ENCODE measurements around the gene PRRT1B. TPM values are rescaled to one million over a fixed set of nuclear protein-coding genes. Genes with fewer than 3 reads are reported as not detected.
"Not testable (repeated sequence)": the region's sequence is repeated elsewhere in the genome, so short reads cannot be mapped to it uniquely, and the experiment has no call there.

PRRT1B gene
- total RNA-seq, 1 experiment from 2014 or later: not detected

- H3K4me2 ChIP-seq (ENCODE audit: low read depth, low read length, poor library complexity, severe bottlenecking): no peak overlapping the region
- H3K9me3 ChIP-seq (ENCODE audit: low read length): no peaks in the 10 kb centered on the region
- H4K20me1 ChIP-seq (ENCODE audit: insufficient read depth, low read depth, low read length): no peaks in the 10 kb centered on the region
- no peaks in the 10 kb centered on the region for H3K9me2 ChIP-seq (replicated peaks; ENCODE audit: insufficient read depth, low read length)
- H3K4me1 ChIP-seq (ENCODE audit: low read length): peaks cover 11% of the 10 kb centered on the region
- DNase-seq: no peak
- H3K27ac ChIP-seq (ENCODE audit: low read length): no peak overlapping the region
- H3K79me2 ChIP-seq (ENCODE audit: low read length): peaks cover 11% of the 10 kb centered on the region
- H3K9ac ChIP-seq (ENCODE audit: low read length): no peak overlapping the region
- no peaks in the 10 kb centered on the region for H3K27me3 ChIP-seq (ENCODE audit: low read length)
- no peak overlapping the region for H3K4me3 ChIP-seq (ENCODE audit: low read length)
- H3K36me3 ChIP-seq (ENCODE audit: insufficient read depth, low read length): no peaks in the 10 kb centered on the region
- no peak overlapping the region for H2AFZ ChIP-seq (ENCODE audit: low read length)
These were observed 10.5 kb upstream of the PRRT1B start for GRCh38 chr9:131534721-131535237.

- DNase-seq: no peak
These were observed 7.4 kb upstream of the PRRT1B start for GRCh38 chr9:131537946-131538345.

GRCh38 chr9:131539223-131539923 lies 6.0 kb upstream of the PRRT1B start:
- Histone ChIP-seq H3K4me2 (ENCODE audit: low read depth, low read length, poor library complexity, severe bottlenecking) (no peak overlapping the region), H3K79me2 (ENCODE audit: low read length) (no peaks in the 10 kb centered on the region), H3K4me3 (ENCODE audit: low read length) (no peak overlapping the region), H2AFZ (ENCODE audit: low read length) (no peak overlapping the region), H3K9me3 (ENCODE audit: low read length) (no peaks in the 10 kb centered on the region), H3K27me3 (ENCODE audit: low read length) (no peaks in the 10 kb centered on the region), H3K36me3 (ENCODE audit: insufficient read depth, low read length) (no peaks in the 10 kb centered on the region), H3K27ac (ENCODE audit: low read length) (no peak overlapping the region), H3K9me2 (replicated peaks; ENCODE audit: insufficient read depth, low read length) (no peaks in the 10 kb centered on the region), H3K9ac (ENCODE audit: low read length) (no peak overlapping the region), H3K4me1 (ENCODE audit: low read length) (no peaks in the 10 kb centered on the region), H4K20me1 (ENCODE audit: insufficient read depth, low read depth, low read length) (no peaks in the 10 kb centered on the region)
- no peak for DNase-seq

More at GRCh38 chr9:131537946-131538345, 7.4 kb upstream of the PRRT1B start:
- Histone ChIP-seq H3K4me2 (ENCODE audit: low read depth, low read length, poor library complexity, severe bottlenecking) (no peak overlapping the region), H3K9me3 (ENCODE audit: low read length) (no peaks in the 10 kb centered on the region), H3K9ac (ENCODE audit: low read length) (no peak overlapping the region), H4K20me1 (ENCODE audit: insufficient read depth, low read depth, low read length) (no peaks in the 10 kb centered on the region), H3K36me3 (ENCODE audit: insufficient read depth, low read length) (no peaks in the 10 kb centered on the region), H3K4me3 (ENCODE audit: low read length) (no peak overlapping the region), H3K9me2 (replicated peaks; ENCODE audit: insufficient read depth, low read length) (no peaks in the 10 kb centered on the region), H3K27ac (ENCODE audit: low read length) (no peak overlapping the region), H3K27me3 (ENCODE audit: low read length) (no peaks in the 10 kb centered on the region), H3K4me1 (ENCODE audit: low read length) (no peaks in the 10 kb centered on the region), H3K79me2 (ENCODE audit: low read length) (no peaks in the 10 kb centered on the region), H2AFZ (ENCODE audit: low read length) (no peak overlapping the region)

GRCh38 chr9:131543141-131543540 lies 2.2 kb upstream of the PRRT1B start:
- Histone ChIP-seq H2AFZ (ENCODE audit: low read length) (no peak overlapping the region), H3K4me2 (ENCODE audit: low read depth, low read length, poor library complexity, severe bottlenecking) (no peak overlapping the region), H3K79me2 (ENCODE audit: low read length) (no peaks in the 10 kb centered on the region), H3K4me3 (ENCODE audit: low read length) (no peak overlapping the region), H4K20me1 (ENCODE audit: insufficient read depth, low read depth, low read length) (no peaks in the 10 kb centered on the region), H3K4me1 (ENCODE audit: low read length) (no peaks in the 10 kb centered on the region), H3K27me3 (ENCODE audit: low read length) (no peaks in the 10 kb centered on the region), H3K9ac (ENCODE audit: low read length) (no peak overlapping the region), H3K27ac (ENCODE audit: low read length) (no peak overlapping the region), H3K9me2 (replicated peaks; ENCODE audit: insufficient read depth, low read length) (no peaks in the 10 kb centered on the region), H3K36me3 (ENCODE audit: insufficient read depth, low read length) (no peaks in the 10 kb centered on the region), H3K9me3 (ENCODE audit: low read length) (no peaks in the 10 kb centered on the region)
- DNase-seq: no peak

- no peaks in the 10 kb centered on the region for H3K27me3 ChIP-seq (ENCODE audit: low read length)
- H4K20me1 ChIP-seq (ENCODE audit: insufficient read depth, low read depth, low read length): no peaks in the 10 kb centered on the region
- no peak overlapping the region for H3K4me2 ChIP-seq (ENCODE audit: low read depth, low read length, poor library complexity, severe bottlenecking)
- no peaks in the 10 kb centered on the region for H3K9me2 ChIP-seq (replicated peaks; ENCODE audit: insufficient read depth, low read length)
- no peaks in the 10 kb centered on the region for H3K79me2 ChIP-seq (ENCODE audit: low read length)
- H3K4me3 ChIP-seq (ENCODE audit: low read length): no peak overlapping the region
- H2AFZ ChIP-seq (ENCODE audit: low read length): no peak overlapping the region
- DNase-seq: no peak
- no peak overlapping the region for H3K9ac ChIP-seq (ENCODE audit: low read length)
- H3K9me3 ChIP-seq (ENCODE audit: low read length): no peaks in the 10 kb centered on the region
- H3K4me1 ChIP-seq (ENCODE audit: low read length): no peaks in the 10 kb centered on the region
- no peaks in the 10 kb centered on the region for H3K36me3 ChIP-seq (ENCODE audit: insufficient read depth, low read length)
- no peak overlapping the region for H3K27ac ChIP-seq (ENCODE audit: low read length)
These were observed 538 bp downstream of the PRRT1B start for GRCh38 chr9:131545786-131546335.

- Histone ChIP-seq H3K27me3 (ENCODE audit: low read length) (no peaks in the 10 kb centered on the region), H3K79me2 (ENCODE audit: low read length) (no peaks in the 10 kb centered on the region), H3K4me1 (ENCODE audit: low read length) (no peaks in the 10 kb centered on the region), H3K36me3 (ENCODE audit: insufficient read depth, low read length) (no peaks in the 10 kb centered on the region), H3K4me2 (ENCODE audit: low read depth, low read length, poor library complexity, severe bottlenecking) (no peak overlapping the region), H3K4me3 (ENCODE audit: low read length) (no peak overlapping the region), H3K9ac (ENCODE audit: low read length) (no peak overlapping the region), H3K9me2 (replicated peaks; ENCODE audit: insufficient read depth, low read length) (no peaks in the 10 kb centered on the region), H4K20me1 (ENCODE audit: insufficient read depth, low read depth, low read length) (no peaks in the 10 kb centered on the region), H3K9me3 (ENCODE audit: low read length) (no peaks in the 10 kb centered on the region), H2AFZ (ENCODE audit: low read length) (no peak overlapping the region), H3K27ac (ENCODE audit: low read length) (no peak overlapping the region)
- no peak for DNase-seq
These were observed 1.2 kb downstream of the PRRT1B start for GRCh38 chr9:131546336-131547084.

GRCh38 chr9:131549186-131549585 lies 3.9 kb downstream of the PRRT1B start:
- not testable (repeated sequence) for H3K4me2 ChIP-seq (ENCODE audit: low read depth, low read length, poor library complexity, severe bottlenecking); H2AFZ ChIP-seq (ENCODE audit: low read length); H3K9me2 ChIP-seq (replicated peaks; ENCODE audit: insufficient read depth, low read length); H3K9ac ChIP-seq (ENCODE audit: low read length); H3K27me3 ChIP-seq (ENCODE audit: low read length); H3K4me3 ChIP-seq (ENCODE audit: low read length); H3K79me2 ChIP-seq (ENCODE audit: low read length); H3K9me3 ChIP-seq (ENCODE audit: low read length); H3K36me3 ChIP-seq (ENCODE audit: insufficient read depth, low read length); H4K20me1 ChIP-seq (ENCODE audit: insufficient read depth, low read depth, low read length); H3K4me1 ChIP-seq (ENCODE audit: low read length); DNase-seq; H3K27ac ChIP-seq (ENCODE audit: low read length)

- DNase-seq; H3K9me3 ChIP-seq (ENCODE audit: low read length); H3K9me2 ChIP-seq (replicated peaks; ENCODE audit: insufficient read depth, low read length); H3K4me3 ChIP-seq (ENCODE audit: low read length); H4K20me1 ChIP-seq (ENCODE audit: insufficient read depth, low read depth, low read length); H3K27ac ChIP-seq (ENCODE audit: low read length); H3K4me1 ChIP-seq (ENCODE audit: low read length); H3K9ac ChIP-seq (ENCODE audit: low read length); H3K79me2 ChIP-seq (ENCODE audit: low read length); H2AFZ ChIP-seq (ENCODE audit: low read length); H3K36me3 ChIP-seq (ENCODE audit: insufficient read depth, low read length); H3K27me3 ChIP-seq (ENCODE audit: low read length); H3K4me2 ChIP-seq (ENCODE audit: low read depth, low read length, poor library complexity, severe bottlenecking): not testable (repeated sequence)
These were observed 5.1 kb downstream of the PRRT1B start for GRCh38 chr9:131550465-131550864.
